A549 (cell line): ENCODE measurements around the gene SOX5. TPM values are rescaled to one million over a fixed set of nuclear protein-coding genes. Genes with fewer than 3 reads are reported as not detected.

Source experiments
- ATAC-seq, 2 experiments: fragments of 200-7000 bp in 1 of 2; fragments of >200 bp in 1 of 2; cut with Nextera tagmentation in 1 of 2; cut with Tn5 transposase in 1 of 2; 3 replicates each; pipeline versions ENCODE4 v1.8.0 to v1.9.1; 2018 to 2020; ENCODE audit warnings: mild to moderate bottlenecking in 1 of 2, moderate library complexity in 1 of 2
- CTCF ChIA-PET: fragments of 300-600 bp; sonication (Branson Sonifier 250); formaldehyde crosslinking; extraction: SDS; loops from one replicate; lab custom pipeline; 2021; ENCODE audit warnings: antibody characterized with exemption, inconsistent platforms; lab: Yijun Ruan, JAX
- POLR2A ChIA-PET: fragments of 350-600 bp; formaldehyde crosslinking; extraction: SDS; loops from one replicate; lab custom pipeline; 2021; ENCODE audit warnings: antibody characterized with exemption, inconsistent platforms; lab: Yijun Ruan, JAX
- DNase-seq, 2 experiments: peaks; one replicate each; pipeline versions ENCODE4 v3.0.0 to v3.0.0-alpha.2; 2011 to 2016; ENCODE audit warnings: low read depth in 1 of 2, low spot score in 1 of 2
- FAIRE-seq: peaks from 2 replicates; lab custom pipeline; 2011; peaks lifted over from hg19 to GRCh38; lab: Jason Lieb, UNC
- H3K27ac ChIP-seq, 2 experiments: fragments of >200 bp; sonication (Bioruptor Twin); formaldehyde crosslinking; 3 replicates each; pipeline ENCODE4 v1.5.1; 2016 to 2017
- H3K4me1 ChIP-seq: fragments of >200 bp; sonication (Bioruptor Twin); formaldehyde crosslinking; 3 replicates; pipeline ENCODE4 v1.6.1; 2016
- H3K4me2 ChIP-seq: fragments of >200 bp; sonication (Bioruptor Twin); formaldehyde crosslinking; 3 replicates; pipeline ENCODE4 v1.6.1; 2016
- H3K4me3 ChIP-seq: fragments of >200 bp; sonication (Bioruptor Twin); formaldehyde crosslinking; 3 replicates; pipeline ENCODE4 v1.5.1; 2016
- H3K9me3 ChIP-seq: fragments of >200 bp; sonication (Bioruptor Twin); formaldehyde crosslinking; 3 replicates; pipeline ENCODE4 v1.6.1; 2016
- ATOH8 ChIP-seq: fragments of 250-450 bp; sonication (Bioruptor Pico); IDR thresholded peaks from 2 replicates; pipeline ENCODE4 v1.5.0; 2020; ENCODE audit warnings: low read depth, mild to moderate bottlenecking, moderate library complexity
- BCL3 ChIP-seq: fragments of >200 bp; sonication (Bioruptor Twin); formaldehyde crosslinking; IDR thresholded peaks from 3 replicates; pipeline ENCODE4 v1.6.1; 2016
- CBX2 ChIP-seq: fragments of 200-600 bp; sonication (generic); IDR thresholded peaks from 2 replicates; pipeline ENCODE4 v1.6.1; 2016; ENCODE audit warnings: low read depth, mild to moderate bottlenecking, borderline replicate concordance
- CHD4 ChIP-seq: fragments of 200-600 bp; sonication (generic); IDR thresholded peaks from 2 replicates; pipeline ENCODE4 v1.6.1; 2016; ENCODE audit warnings: antibody characterized with exemption, mild to moderate bottlenecking, borderline replicate concordance
- CTCF ChIP-seq: fragments of >200 bp; sonication (Bioruptor Twin); formaldehyde crosslinking; IDR thresholded peaks from 3 replicates; pipeline ENCODE4 v1.5.1; 2016
- ELK1 ChIP-seq: fragments of 150-350 bp; IDR thresholded peaks from 2 replicates; pipeline ENCODE4 v1.6.1; 2014; ENCODE audit warnings: low read depth, mild to moderate bottlenecking, low read length
- EP300 ChIP-seq, 2 experiments: fragments of >200 bp; sonication (Bioruptor Twin); formaldehyde crosslinking; IDR thresholded peaks; 2 replicates in 1 of 2; 3 replicates in 1 of 2; pipeline ENCODE4 v1.6.1; 2016 to 2017
- ESRRA ChIP-seq: fragments of 150-350 bp; IDR thresholded peaks from 2 replicates; pipeline ENCODE4 v1.6.1; 2014; ENCODE audit warnings: mild to moderate bottlenecking, low read length, borderline replicate concordance
- FOSB ChIP-seq: fragments of 250-450 bp; sonication (Bioruptor Pico); IDR thresholded peaks from 2 replicates; pipeline ENCODE4 v1.5.0; 2020; ENCODE audit warnings: mild to moderate bottlenecking, moderate library complexity
- FOXS1 ChIP-seq: fragments of 250-450 bp; sonication (Bioruptor Pico); IDR thresholded peaks from 2 replicates; pipeline ENCODE4 v1.5.0; 2020; ENCODE audit warnings: mild to moderate bottlenecking, moderate library complexity
- GATA3 ChIP-seq: IDR thresholded peaks from 2 replicates; pipeline ENCODE4 v1.6.1; 2012; ENCODE audit warnings: borderline replicate concordance
- HOXA7 ChIP-seq: fragments of 250-450 bp; sonication (Bioruptor Pico); IDR thresholded peaks from 2 replicates; pipeline ENCODE4 v1.5.0; 2020; ENCODE audit warnings: mild to moderate bottlenecking, moderate library complexity
- HOXB13 ChIP-seq: fragments of 250-450 bp; sonication (Bioruptor Pico); IDR thresholded peaks from 2 replicates; pipeline ENCODE4 v1.5.0; 2020; ENCODE audit warnings: low read depth, mild to moderate bottlenecking, moderate library complexity
- JUN ChIP-seq, 2 experiments: fragments of >200 bp; sonication (Bioruptor Twin); formaldehyde crosslinking; IDR thresholded peaks; 2 replicates in 1 of 2; 3 replicates in 1 of 2; pipeline ENCODE4 v1.6.1; 2016 to 2017
- NR3C1 ChIP-seq: fragments of >200 bp; sonication (Bioruptor Twin); formaldehyde crosslinking; IDR thresholded peaks from 3 replicates; pipeline ENCODE4 v1.6.1; 2017
- POLR2A ChIP-seq: IDR thresholded peaks from 2 replicates; pipeline ENCODE4 v1.6.1; 2012; ENCODE audit warnings: mild to moderate bottlenecking, low read length
- POLR2AphosphoS2 ChIP-seq: conservative IDR thresholded peaks from 2 replicates; pipeline ENCODE4 v1.6.1; 2012; ENCODE audit warnings: low read length, improper control_type of control experiment, inconsistent platforms
- REST ChIP-seq: fragments of 200-600 bp; sonication (generic); IDR thresholded peaks from 2 replicates; pipeline ENCODE4 v1.6.1; 2016; ENCODE audit warnings: antibody characterized with exemption, mild to moderate bottlenecking, moderate library complexity
- RNF2 ChIP-seq: fragments of 200-600 bp; sonication (generic); IDR thresholded peaks from 2 replicates; pipeline ENCODE4 v1.6.1; 2016; ENCODE audit warnings: low read depth, mild to moderate bottlenecking, antibody characterized with exemption, moderate library complexity, borderline replicate concordance
- TFCP2L1 ChIP-seq: fragments of 250-450 bp; sonication (Bioruptor Pico); IDR thresholded peaks from 2 replicates; pipeline ENCODE4 v1.5.0; 2021; ENCODE audit warnings: mild to moderate bottlenecking
- ZFP36 ChIP-seq: fragments of 450-650 bp; IDR thresholded peaks from 2 replicates; pipeline ENCODE4 v1.6.1; 2014; ENCODE audit warnings: borderline replicate concordance; ENCODE audit not compliant: partially characterized antibody
- WGBS: methylation state at CpG from one replicate; pipeline ENCODE4 v1.1.6; 2017; ENCODE audit errors: missing lambda C conversion rate; 5-methylcytosine and 5-hydroxymethylcytosine counted together
- polyA plus RNA-seq, 4 experiments: library from polyadenylated mRNA; depleted of rRNA in 3 of 4; stranded (reverse); fragments of >200 nt; fragmentation: RNase III in 1 of 4; extraction: RNeasy Plus Mini Kit Qiagen cat#74134 plus additional on column Dnase treatment in 1 of 4; gene quantifications; 2 replicates in 3 of 4; 3 replicates in 1 of 4; pipeline ENCODE4 v1.2.3, GENCODE V29; 2011 to 2017

The SOX5 gene
- polyA plus RNA-seq, 2 of the 4 experiments (the other 2 are of a cell fraction): not detected

GRCh38 chr12:23655112-23655511, 294.4 kb downstream of the SOX5 start (continued):
- TF ChIP-seq CTCF (no peak), TFCP2L1 (no peak), FOXS1 (CRISPR knock-in tag) (no peak)

- ATAC-seq (no peak), DNase-seq (no peak), FAIRE-seq (no peak)
- Histone ChIP-seq H3K27ac (no peak overlapping the region), H3K9me3 (no peaks in the 10 kb centered on the region), H3K4me2 (no peak overlapping the region), H3K4me1 (no peaks in the 10 kb centered on the region), H3K4me3 (no peak overlapping the region)
- 8% methylated on average over 1 of the region's 1 CpG for WGBS
- no peak for TF ChIP-seq EP300 (IDR thresholded peaks at IDR 0.05)
- ChIA-PET POLR2A (no interaction called here), CTCF (interaction anchor here (0.9 kb wide), 1 partner anchor 12 kb away, joined by 3 read pairs; no protein-coding TSS in a partner anchor)
Observed at GRCh38 chr12:23648546-23648945, 300.9 kb downstream of the SOX5 start.

GRCh38 chr12:23640754-23641153, 308.7 kb downstream of the SOX5 start:
- ATAC-seq (no peak), DNase-seq (no peak), FAIRE-seq (no peak)
- Histone ChIP-seq H3K4me1 (no peaks in the 10 kb centered on the region), H3K27ac (no peak overlapping the region), H3K4me2 (no peak overlapping the region)
- WGBS: 7% methylated on average over 4 of the region's 4 CpGs
- TF ChIP-seq GATA3 (no peak), ATOH8 (CRISPR knock-in tag) (no peak), NR3C1 (no peak), POLR2A (no peak), CBX2 (no peak), RNF2 (no peak), HOXA7 (CRISPR knock-in tag) (no peak), REST (no peak), CHD4 (no peak), POLR2AphosphoS2 (no peak), JUN (IDR thresholded peaks at IDR 0.05) (no peak)
- TF ChIP-seq, all 56 proteins: peak for 0
- H3K4me3 ChIP-seq: no peak overlapping the region
- POLR2A ChIA-PET: no interaction called here
- CTCF ChIA-PET: interaction anchor here (0.7 kb wide), 1 partner anchor 436 kb away, joined by 3 read pairs; no protein-coding TSS in a partner anchor
- H3K9me3 ChIP-seq: no peaks in the 10 kb centered on the region

- CTCF ChIA-PET: no interaction called here
- H3K27ac ChIP-seq: no peak overlapping the region
- ATAC-seq: no peak
- peaks cover 2% of the 10 kb centered on the region; the same call in 1 of the 3 replicates for H3K9me3 ChIP-seq
- 7% methylated on average over 2 of the region's 2 CpGs for WGBS
- TF ChIP-seq BCL3 (no peak), ESRRA (no peak), FOSB (CRISPR knock-in tag) (no peak), ELK1 (no peak), ZFP36 (no peak), HOXB13 (CRISPR knock-in tag) (no peak), POLR2A (no peak)
- no peak overlapping the region for H3K4me3 ChIP-seq
- FAIRE-seq: no peak
- POLR2A ChIA-PET: no interaction called here
- H3K4me2 ChIP-seq: no peak overlapping the region
- DNase-seq: no peak
- H3K4me1 ChIP-seq: no peaks in the 10 kb centered on the region
Observed at GRCh38 chr12:23634344-23634743, 315.1 kb downstream of the SOX5 start.
